Right lobe of liver (tissue), 6 donors: ENCODE data around the gene CCSER1. TPM values are rescaled to one million over a fixed set of nuclear protein-coding genes. Genes with fewer than 3 reads are reported as not detected.

Source experiments
- ATAC-seq, 4 donors: fragments of 200-7000 bp; cut with Tn5 transposase; one replicate each; pipeline ENCODE4 v1.9.1; 2020; ENCODE audit warnings: mild to moderate bottlenecking in 4 of 4, moderate library complexity in 4 of 4
- DNase-seq, 3 donors: peaks; one replicate each; pipeline ENCODE4 v3.0.0-alpha.2; 2020
- H3K27ac ChIP-seq, 3 donors: fragments of 200-600 bp; one replicate each; pipeline ENCODE4 v1.8.0; 2022
- H3K27me3 ChIP-seq, 2 donors: fragments of 200-600 bp; one replicate each; pipeline ENCODE4 v1.8.0; 2022
- H3K36me3 ChIP-seq, 4 donors: fragments of 200-600 bp; sonication (generic) in 1 of 4; one replicate each; pipeline versions ENCODE4 v1.5.1 to v1.8.0; 2017 to 2022; ENCODE audit warnings: control low read depth in 1 of 4
- H3K4me1 ChIP-seq, 4 donors: fragments of 200-600 bp; sonication (generic) in 1 of 4; one replicate each; pipeline versions ENCODE4 v1.5.1 to v1.8.0; 2017 to 2022; ENCODE audit warnings: control low read depth in 1 of 4
- H3K4me3 ChIP-seq, 3 donors: fragments of 200-600 bp; one replicate each; pipeline ENCODE4 v1.8.0; 2022
- H3K9me3 ChIP-seq, 4 donors: fragments of 200-600 bp; sonication (generic) in 1 of 4; one replicate each; pipeline versions ENCODE4 v1.5.1 to v1.8.0; 2017 to 2022; ENCODE audit warnings: control low read depth in 1 of 4
- CTCF ChIP-seq, 4 donors: fragments of 200-600 bp in 3 of 4; fragments of 450-650 bp in 1 of 4; IDR thresholded peaks; one replicate each; pipeline versions ENCODE4 v1.5.1 to v1.8.0; 2016 to 2022; ENCODE audit warnings: antibody characterized with exemption in 4 of 4, mild to moderate bottlenecking in 2 of 4
- POLR2A ChIP-seq: fragments of 450-650 bp; IDR thresholded peaks from one replicate; pipeline ENCODE4 v1.6.1; 2017; ENCODE audit warnings: antibody characterized with exemption, mild to moderate bottlenecking
- WGBS: methylation state at CpG from one replicate; pipeline ENCODE4 v1.1.6; 2018; ENCODE audit warnings: low coverage, low lambda C conversion rate; ENCODE audit not compliant: insufficient coverage; ENCODE audit errors: missing lambda C conversion rate; 5-methylcytosine and 5-hydroxymethylcytosine counted together
- intact Hi-C, 2 donors: fragments of 100-400 bp; cut with DNase I; formaldehyde crosslinking; loops; one replicate each; pipeline versions ENCODE4 v1.11.2 to v1.14.1; 2022
- total RNA-seq, 6 experiments: library from RNA; depleted of rRNA in 2 of 6; stranded (reverse); fragments of >200 nt in 2 of 6; fragmentation: NEBNext Ultra II Directional in 3 of 6; extraction: Animal tissue kit (Norgen Biotek cat#: 25700) in 3 of 6; gene quantifications; one replicate each; pipeline versions ENCODE4 v1.1.0 to v1.2.4, GENCODE V29; 2016 to 2023
- donor health status: DM: no; HTN: yes; CAD: no.
- donor health status: DM: no; HTN: no; CAD: no.
- donor health status: DM: no; HTN: no; CAD: no.
- donor health status: DM: no; HTN: yes; CAD: no.
- donor health status: DM: no; HTN: yes; CAD: no.

The CCSER1 gene
- total RNA-seq, 6 experiments from 2014 or later: 0.15 to 1.00 (median 0.65) TPM

GRCh38 chr4:91472046-91472445 is 1344.9 kb downstream of the CCSER1 start:
- intact Hi-C loops: no loop called here
- no peak for DNase-seq
- no peak overlapping the region for H3K4me3 ChIP-seq
- ATAC-seq: no peak
- H3K36me3 ChIP-seq: no peaks in the 10 kb centered on the region
- WGBS: 41% methylated on average over 4 of the region's 4 CpGs
- TF ChIP-seq CTCF (IDR thresholded peaks at IDR 0.05): no peak
- no peak for TF ChIP-seq POLR2A
- no peaks in the 10 kb centered on the region for H3K9me3 ChIP-seq
- H3K27me3 ChIP-seq: no peaks in the 10 kb centered on the region
- H3K27ac ChIP-seq: no peak overlapping the region
- no peaks in the 10 kb centered on the region for H3K4me1 ChIP-seq

DNA sequence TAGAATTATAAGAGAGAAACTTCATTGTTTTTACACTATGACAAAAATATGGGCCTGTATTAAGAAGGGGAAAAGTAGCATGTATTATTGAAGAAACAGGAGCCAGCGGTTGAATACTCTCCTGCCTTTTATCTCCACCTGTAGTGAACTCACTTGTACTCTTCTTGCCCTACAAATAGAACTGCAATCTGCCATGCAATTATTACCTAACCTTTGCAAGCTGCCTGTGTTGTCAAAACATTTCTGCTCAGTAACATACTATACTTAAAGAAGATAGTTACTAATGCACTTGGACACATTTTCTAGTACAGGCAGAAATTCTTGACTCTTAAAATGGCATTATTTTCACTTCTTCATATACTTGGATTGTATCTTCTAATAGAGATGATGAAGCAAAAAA is 1358.2 kb downstream of the CCSER1 start:
- WGBS: 61% methylated on average over 1 of the region's 1 CpG
- Histone ChIP-seq H3K36me3 (no peaks in the 10 kb centered on the region), H3K9me3 (no peaks in the 10 kb centered on the region), H3K4me1 (no peaks in the 10 kb centered on the region), H3K4me3 (no peak overlapping the region), H3K27me3 (no peaks in the 10 kb centered on the region), H3K27ac (no peak overlapping the region)
- DNase-seq: no peak
- no peak for TF ChIP-seq CTCF (IDR thresholded peaks at IDR 0.05)
- TF ChIP-seq POLR2A: no peak
- intact Hi-C loops: no loop called here
- no peak for ATAC-seq

- no peak for DNase-seq
- H3K4me1 ChIP-seq: no peaks in the 10 kb centered on the region
- H3K27me3 ChIP-seq: no peaks in the 10 kb centered on the region
- intact Hi-C loops: no loop called here
- no peak overlapping the region for H3K27ac ChIP-seq
- no peak for TF ChIP-seq CTCF (IDR thresholded peaks at IDR 0.05)
- TF ChIP-seq POLR2A: no peak
- WGBS: 71% methylated on average over 2 of the region's 2 CpGs
- no peaks in the 10 kb centered on the region for H3K9me3 ChIP-seq
- no peaks in the 10 kb centered on the region for H3K36me3 ChIP-seq
- no peak for ATAC-seq
- no peak overlapping the region for H3K4me3 ChIP-seq
Observed at GRCh38 chr4:91488946-91489345, 1361.8 kb downstream of the CCSER1 start.

DNA sequence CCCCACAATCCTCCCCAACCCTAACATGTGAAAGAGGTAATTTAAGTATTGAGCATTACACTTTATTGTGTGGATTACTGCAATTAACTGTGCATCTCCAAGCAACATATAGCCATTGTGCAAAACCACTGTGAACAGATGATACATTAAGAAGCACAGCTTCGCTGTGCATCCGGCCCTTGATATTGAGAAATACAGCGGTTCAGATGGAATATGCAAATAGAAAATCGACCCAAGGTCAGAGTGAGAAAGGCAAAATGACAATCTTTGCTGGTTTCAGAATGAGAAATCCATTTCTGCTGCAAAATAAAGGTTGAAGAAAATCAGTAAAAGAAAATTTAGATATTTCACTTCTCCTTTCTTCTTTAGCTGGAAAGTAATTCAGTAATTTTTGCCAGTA is 1370.7 kb downstream of the CCSER1 start:
- TF ChIP-seq CTCF (IDR thresholded peaks at IDR 0.05) (no peak), POLR2A (no peak)
- no peak for DNase-seq
- no peak for ATAC-seq
- Histone ChIP-seq H3K27ac (no peak overlapping the region), H3K4me3 (no peak overlapping the region), H3K27me3 (no peaks in the 10 kb centered on the region), H3K4me1 (no peaks in the 10 kb centered on the region), H3K36me3 (no peaks in the 10 kb centered on the region), H3K9me3 (no peaks in the 10 kb centered on the region)
- WGBS: 44% methylated on average over 4 of the region's 4 CpGs
- intact Hi-C loops: no loop called here

GRCh38 chr4:91502365-91502764 is 1375.2 kb downstream of the CCSER1 start:
- ATAC-seq: no peak
- Histone ChIP-seq H3K27me3 (no peaks in the 10 kb centered on the region), H3K27ac (no peak overlapping the region), H3K36me3 (no peaks in the 10 kb centered on the region), H3K9me3 (no peaks in the 10 kb centered on the region), H3K4me1 (no peaks in the 10 kb centered on the region), H3K4me3 (no peak overlapping the region)
- DNase-seq: no peak
- intact Hi-C loops: no loop called here
- TF ChIP-seq POLR2A (no peak), CTCF (IDR thresholded peaks at IDR 0.05) (no peak)
